GM19468 (cell line): ENCODE data around the gene SEMA7A.

Experiments
- ATAC-seq: cut with Tn5 transposase; IDR thresholded peaks from one replicate; pipeline ENCODE4 v1.9.1; 2021; ENCODE audit warnings: mild to moderate bottlenecking, moderate library complexity, moderate number of reproducible peaks; ENCODE audit not compliant: unreplicated experiment; ENCODE audit errors: extremely low read depth

The SEMA7A gene

GRCh38 chr15:74431116-74431515 is 2.6 kb downstream of the SEMA7A start:
- ATAC-seq, result no peak

- ATAC-seq, result no peak
Observed at GRCh38 chr15:74430510-74430951, 3.2 kb downstream of the SEMA7A start.

GRCh38 chr15:74429781-74430400 is 3.9 kb downstream of the SEMA7A start:
- no peak for ATAC-seq

- ATAC-seq, result no peak
Observed at GRCh38 chr15:74428970-74429780, 4.6 kb downstream of the SEMA7A start.

- no peak for ATAC-seq
Observed at GRCh38 chr15:74428442-74428787, 5.3 kb downstream of the SEMA7A start.

GRCh38 chr15:74427607-74428441 is 5.9 kb downstream of the SEMA7A start:
- no peak for ATAC-seq

GRCh38 chr15:74426404-74427281 is 7.1 kb downstream of the SEMA7A start:
- ATAC-seq, result no peak

GRCh38 chr15:74425630-74426029 is 8.1 kb downstream of the SEMA7A start:
- ATAC-seq, result no peak

GRCh38 chr15:74424901-74425528 is 8.7 kb downstream of the SEMA7A start:
- no peak for ATAC-seq

- no peak for ATAC-seq
Observed at GRCh38 chr15:74423431-74424257, 10.1 kb downstream of the SEMA7A start.

GRCh38 chr15:74422652-74423430 is 10.9 kb downstream of the SEMA7A start:
- no peak for ATAC-seq

- ATAC-seq, result no peak
Observed at GRCh38 chr15:74422265-74422651, 11.5 kb downstream of the SEMA7A start.

GRCh38 chr15:74421302-74422245 is 12.2 kb downstream of the SEMA7A start:
- no peak for ATAC-seq

GRCh38 chr15:74420193-74420905 is 13.4 kb downstream of the SEMA7A start:
- no peak for ATAC-seq

GRCh38 chr15:74419432-74419831 is 14.3 kb downstream of the SEMA7A start:
- no peak for ATAC-seq
